ENCODE data around the gene HCN2.

The HCN2 gene

DNA sequence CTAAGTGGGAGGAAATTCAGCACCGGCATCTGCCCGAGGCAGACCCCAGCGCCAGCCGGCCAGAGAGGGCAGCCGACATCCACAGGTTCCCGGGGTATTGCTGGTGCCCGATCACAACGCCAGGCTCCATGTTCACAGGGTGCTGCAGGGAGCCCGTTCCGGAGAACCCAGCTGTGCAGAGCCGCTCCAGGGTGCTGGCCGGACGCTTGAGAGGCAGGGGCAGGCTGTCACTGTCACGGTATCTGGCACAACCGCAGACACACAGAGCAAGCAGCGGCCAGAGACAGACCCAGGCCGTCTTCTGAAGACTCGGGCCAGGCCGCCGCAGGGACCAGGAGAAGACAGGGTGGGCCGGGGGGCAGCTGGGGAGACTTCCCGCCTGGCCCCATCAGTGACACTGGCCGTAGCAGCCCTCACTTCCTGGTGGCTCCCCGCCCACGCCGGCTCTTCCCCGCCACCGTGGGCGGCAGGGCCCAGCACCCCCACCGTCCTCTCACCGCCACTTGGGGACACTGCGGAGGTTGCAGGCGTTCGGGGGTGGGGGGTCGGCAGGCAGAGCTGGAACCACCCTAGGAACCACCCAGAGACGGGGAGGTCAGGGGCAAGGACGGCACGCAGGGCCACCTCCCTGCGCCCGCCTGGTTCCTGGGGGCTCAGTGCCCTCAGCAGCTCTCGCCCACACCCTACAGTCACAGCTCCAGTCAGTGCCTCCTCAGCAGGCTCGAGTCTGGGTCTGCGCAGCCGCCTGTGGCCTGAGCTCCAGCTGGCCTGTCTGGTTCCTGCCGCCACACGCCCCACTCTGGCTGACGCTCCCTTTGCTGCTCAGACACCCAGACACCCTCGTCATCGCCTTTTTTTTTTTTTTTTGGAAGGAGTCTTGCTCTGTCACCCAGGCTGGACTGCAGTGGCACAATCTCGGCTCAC, 69.5 kb downstream of the HCN2 start:
- no peak for DNase-seq

DNA sequence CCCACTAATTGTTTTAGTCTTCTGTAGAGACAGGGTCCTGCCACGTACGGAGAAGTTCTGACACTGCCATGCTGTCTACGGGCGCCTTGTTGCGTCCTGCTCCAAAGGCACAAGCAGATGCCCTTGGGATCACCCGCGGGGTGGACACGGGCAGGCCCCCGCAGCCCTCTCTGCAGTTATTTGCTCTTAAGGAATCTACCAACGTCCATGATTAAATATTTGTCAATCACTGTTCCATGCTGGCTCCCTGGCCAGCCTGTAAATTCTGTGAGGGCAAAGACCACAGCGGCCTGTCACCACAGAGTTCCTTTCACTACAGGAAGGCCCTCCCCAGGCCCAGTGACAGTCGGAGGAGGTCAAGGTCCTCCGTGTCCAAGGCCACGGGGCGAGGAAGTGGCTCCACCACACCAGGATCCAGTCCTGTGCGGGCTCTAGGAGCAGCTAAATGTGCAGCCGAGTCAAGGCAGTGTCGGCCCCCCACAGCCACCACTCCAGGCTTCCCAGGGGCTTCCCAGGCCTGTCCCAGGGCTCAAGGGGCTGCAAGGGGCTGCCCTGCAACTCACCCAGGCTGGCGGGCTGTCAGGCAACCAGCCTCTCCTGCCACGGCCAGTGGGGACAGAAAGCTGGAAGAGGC, 71.2 kb downstream of the HCN2 start:
- no peak for DNase-seq

DNA sequence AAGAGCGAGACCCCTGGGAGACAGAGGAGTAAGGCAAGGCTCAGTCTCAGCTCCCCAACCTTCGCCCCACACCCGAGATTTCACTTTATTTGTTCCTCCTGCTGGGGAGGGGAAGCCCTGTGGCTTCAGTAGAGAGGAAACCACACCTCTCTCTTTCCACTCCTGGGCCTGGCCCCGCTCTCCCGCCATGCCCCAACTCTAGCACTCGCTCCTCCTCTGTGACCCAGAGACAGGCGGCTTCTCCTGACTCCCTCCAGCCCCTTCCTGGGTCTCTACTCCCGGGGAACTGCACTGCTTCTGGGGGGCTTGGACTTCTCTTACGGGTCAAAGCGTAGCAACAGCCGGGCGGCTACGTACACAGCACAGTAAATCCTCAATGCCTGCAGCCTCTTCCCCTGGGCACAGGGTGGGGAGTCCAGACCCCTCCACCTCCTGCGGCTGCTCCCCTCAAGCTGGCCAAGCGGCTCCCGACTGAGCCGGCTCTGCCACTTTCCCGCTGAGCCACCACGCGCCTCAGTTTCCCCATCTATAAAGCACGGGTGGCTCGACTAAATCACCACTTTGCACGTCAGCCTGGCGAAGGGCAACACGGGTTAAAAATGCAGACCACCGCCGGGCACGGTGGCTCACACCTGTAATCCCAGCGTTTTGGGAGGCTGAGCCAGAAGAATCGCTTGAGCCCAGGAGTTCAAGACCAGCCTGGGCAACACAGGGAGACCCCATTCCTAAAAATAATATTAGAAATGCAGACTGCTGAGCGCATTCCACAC, 71.9 kb downstream of the HCN2 start:
- no peak for DNase-seq

DNA sequence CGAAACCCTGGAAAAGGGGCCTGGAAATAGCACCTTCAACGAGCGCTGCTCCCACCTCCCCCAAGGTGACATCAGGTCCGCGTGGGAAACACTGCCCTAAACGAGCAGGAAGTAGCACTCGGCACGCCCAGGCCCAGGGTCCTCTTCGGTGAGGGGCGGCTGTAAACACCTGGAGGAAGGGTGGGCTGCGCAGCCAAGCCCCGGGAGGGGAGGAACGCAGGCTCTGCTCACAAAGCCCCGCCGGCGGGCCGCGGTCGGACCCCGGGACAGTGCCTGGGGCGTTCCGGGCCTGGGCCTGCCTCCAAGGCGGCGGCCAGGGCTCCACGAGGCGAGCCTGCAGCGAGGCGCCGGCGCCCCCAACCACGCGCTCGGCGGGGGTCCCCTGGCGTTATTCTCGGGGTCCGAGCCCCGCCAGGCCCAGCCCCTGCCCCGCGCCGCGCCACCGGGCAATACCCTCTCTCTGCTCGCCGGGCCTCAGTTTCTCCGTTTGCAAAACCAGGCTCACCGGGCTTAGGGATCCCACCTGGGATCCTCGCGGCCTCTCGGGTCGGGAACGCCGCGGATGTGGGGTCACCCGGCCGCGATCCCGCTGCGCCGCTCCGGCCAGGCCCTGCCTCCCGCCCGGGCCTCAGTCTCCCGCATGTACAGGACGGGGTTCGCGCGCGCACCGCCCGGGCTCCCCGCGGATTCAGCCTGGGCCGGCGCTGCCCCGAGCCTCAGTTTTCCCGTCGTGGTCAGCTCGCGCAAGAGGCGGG, 72.7 kb downstream of the HCN2 start:
- no peak for DNase-seq

DNA sequence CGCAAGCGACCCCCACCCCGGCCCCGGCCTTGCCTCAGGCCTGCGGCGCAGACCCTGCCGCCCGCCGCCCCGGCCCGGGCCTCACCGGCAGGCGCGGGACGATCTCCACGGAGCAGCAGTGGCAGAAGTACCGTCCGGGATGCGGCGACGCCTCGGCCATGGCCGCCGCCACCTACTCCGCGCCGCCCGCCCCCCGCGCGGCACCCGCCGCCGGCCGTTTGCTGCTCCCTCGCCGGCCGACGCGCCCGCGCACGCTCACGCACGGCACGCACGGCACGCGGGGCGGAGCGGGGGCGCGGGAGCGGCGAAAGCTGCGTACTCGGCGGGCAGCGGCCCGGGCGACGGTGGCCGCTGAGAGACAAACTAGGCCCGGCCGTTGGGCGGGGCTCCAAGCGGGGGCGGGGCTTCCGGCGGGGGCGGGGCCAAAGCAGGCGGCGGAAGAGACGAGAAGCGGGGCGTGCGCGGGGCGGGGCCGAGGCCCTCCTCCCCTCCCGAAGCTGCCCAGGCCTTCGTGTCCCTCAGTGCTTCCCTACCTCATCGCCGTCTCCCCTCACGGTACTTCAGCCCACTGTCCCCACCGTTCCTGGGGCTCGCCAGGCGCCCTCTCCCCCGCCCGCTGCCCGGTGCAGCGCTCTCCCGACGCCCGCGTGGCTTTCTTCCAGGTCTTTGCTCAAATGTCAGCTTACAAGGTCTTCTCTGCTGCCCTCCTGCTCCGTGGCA, 73.4 kb downstream of the HCN2 start, which contains the start of gene RNF126:
Gene RNF126, minus strand, starts transcription at position 253 of the 720 bp plus-strand sequence. Its CDS starts 93 bp downstream, at position 160.
- DNase-seq, result peak; percentile 77

DNA sequence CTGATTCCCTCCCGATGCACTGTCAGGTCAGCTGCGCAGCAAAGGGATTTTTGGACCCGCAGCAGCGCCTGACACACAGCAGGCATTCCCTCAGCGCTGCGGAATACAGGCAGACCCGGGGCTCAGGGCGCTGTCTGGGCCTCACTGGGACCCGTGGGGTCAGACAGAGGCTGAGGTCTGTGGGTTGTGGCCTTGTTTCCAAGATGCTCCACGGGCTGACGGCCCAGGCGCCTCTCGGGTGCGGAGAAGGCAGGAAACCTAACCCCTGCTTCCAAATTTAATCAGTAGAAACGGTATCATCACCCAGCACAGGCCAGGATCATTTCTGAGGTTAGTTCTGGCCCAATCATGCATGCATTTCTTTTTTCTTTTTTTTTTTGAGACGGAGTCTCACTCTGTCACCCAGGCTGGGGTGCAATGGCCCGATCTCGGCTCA, 74.0 kb downstream of the HCN2 start:
- no peak for DNase-seq

DNA sequence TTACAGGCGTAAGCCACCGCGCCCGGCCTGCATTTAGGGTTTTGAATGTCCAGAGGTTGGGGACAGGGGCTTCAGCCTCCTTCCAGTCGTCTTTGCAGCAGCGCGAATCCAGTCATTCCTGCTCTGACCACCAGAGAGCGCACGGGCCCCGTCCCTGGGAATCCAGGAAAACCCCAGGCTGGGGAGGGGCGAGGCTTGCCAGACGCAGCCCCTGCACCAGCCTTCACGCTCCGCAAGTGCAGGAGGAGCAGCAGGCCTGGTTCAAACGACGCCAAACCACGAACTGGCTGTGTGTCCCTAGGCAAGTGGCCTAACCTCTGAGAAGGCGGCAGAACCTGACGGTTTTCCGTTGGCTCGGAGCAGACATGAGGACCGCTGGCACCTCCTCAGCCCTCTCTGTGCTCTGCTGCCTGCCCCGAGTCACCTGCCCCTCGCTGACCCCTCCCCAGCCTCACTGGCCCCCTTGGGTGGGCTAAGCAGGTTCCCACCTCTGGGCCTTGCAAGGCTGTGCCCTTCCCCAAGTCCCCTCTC, 75.3 kb downstream of the HCN2 start:
- peak; percentile 73 for DNase-seq
